SK-N-SH treated with all-trans-retinoic acid at 6 μM for 48 hours (cell line): ENCODE data around the gene BTG2.
"Not testable (repeated sequence)": the region's sequence is repeated elsewhere in the genome, so short reads cannot be mapped to it uniquely, and the experiment has no call there.

Experiments
- ARNTL ChIP-seq: fragments of 450-650 bp; formaldehyde crosslinking; IDR thresholded peaks from 2 replicates; pipeline ENCODE4 v1.5.0; 2020; ENCODE audit warnings: low read depth, mild to moderate bottlenecking, moderate library complexity, borderline replicate concordance
- GLIS3 ChIP-seq: fragments of 250-450 bp; sonication (Bioruptor Pico); IDR thresholded peaks from 2 replicates; pipeline ENCODE4 v1.5.0; 2020; ENCODE audit warnings: mild to moderate bottlenecking, moderate library complexity
- ISL1 ChIP-seq: fragments of 250-450 bp; sonication (Bioruptor Pico); IDR thresholded peaks from 2 replicates; pipeline ENCODE4 v2.1.2; 2022; ENCODE audit warnings: mild to moderate bottlenecking, moderate library complexity
- PPARA ChIP-seq: fragments of 250-450 bp; sonication (Bioruptor Pico); IDR thresholded peaks from 2 replicates; pipeline ENCODE4 v1.5.0; 2020; ENCODE audit warnings: mild to moderate bottlenecking, borderline replicate concordance
- RARB ChIP-seq: fragments of 250-450 bp; sonication (Bioruptor Pico); IDR thresholded peaks from 2 replicates; pipeline ENCODE4 v1.8.0; 2021; ENCODE audit warnings: mild to moderate bottlenecking, moderate library complexity
- SNAI2 ChIP-seq: fragments of 250-450 bp; sonication (Bioruptor Pico); IDR thresholded peaks from 2 replicates; pipeline ENCODE4 v1.5.0; 2020; ENCODE audit warnings: mild to moderate bottlenecking, moderate library complexity
- TCF4 ChIP-seq: fragments of 250-450 bp; sonication (Bioruptor Pico); IDR thresholded peaks from 2 replicates; pipeline ENCODE4 v1.8.0; 2021; ENCODE audit warnings: mild to moderate bottlenecking, moderate library complexity, borderline replicate concordance
- TOX ChIP-seq: fragments of 250-450 bp; sonication (Bioruptor Pico); IDR thresholded peaks from 2 replicates; pipeline ENCODE4 v1.8.0; 2021; ENCODE audit warnings: mild to moderate bottlenecking, moderate library complexity, borderline replicate concordance
- ZNF565 ChIP-seq: fragments of 450-650 bp; formaldehyde crosslinking; conservative IDR thresholded peaks from 2 replicates; pipeline ENCODE4 v1.5.0; 2020; ENCODE audit warnings: low read depth, mild to moderate bottlenecking, moderate library complexity
- ZNF8 ChIP-seq: fragments of 450-650 bp; formaldehyde crosslinking; IDR thresholded peaks from 2 replicates; pipeline ENCODE4 v1.5.0; 2020; ENCODE audit warnings: mild to moderate bottlenecking, moderate library complexity
- TF ChIP-seq, protein P1 (sequence below): fragments of 250-450 bp; sonication (Bioruptor Pico); IDR thresholded peaks from 2 replicates; pipeline ENCODE4 v1.5.1; 2020; ENCODE audit warnings: low read depth, mild to moderate bottlenecking, moderate library complexity
- TF ChIP-seq, protein P2 (sequence below): fragments of 250-450 bp; sonication (Bioruptor Pico); IDR thresholded peaks from 2 replicates; pipeline ENCODE4 v1.8.0; 2020; ENCODE audit warnings: mild to moderate bottlenecking, moderate library complexity, borderline replicate concordance

DNA sequence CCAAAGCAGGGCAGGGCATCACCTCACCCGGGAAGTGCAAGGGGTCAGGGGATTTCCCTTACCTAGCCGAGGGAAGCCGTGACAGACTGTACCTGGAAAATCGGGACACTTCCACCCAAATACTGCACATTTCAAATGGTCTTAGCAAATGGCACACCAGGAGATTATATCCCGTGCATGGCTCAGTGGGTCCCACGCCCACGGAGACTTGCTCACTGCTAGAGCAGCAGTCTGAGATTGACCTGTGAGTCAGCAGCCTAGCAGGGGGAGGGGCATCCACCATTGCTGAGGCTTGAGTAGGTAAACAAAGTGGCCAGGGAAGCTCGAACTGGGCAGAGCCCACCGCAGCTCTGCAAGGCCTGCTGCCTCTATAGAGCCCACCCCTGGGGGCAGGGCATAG is 48.7 kb upstream of the BTG2 start:
- TF ChIP-seq, protein P1, sequence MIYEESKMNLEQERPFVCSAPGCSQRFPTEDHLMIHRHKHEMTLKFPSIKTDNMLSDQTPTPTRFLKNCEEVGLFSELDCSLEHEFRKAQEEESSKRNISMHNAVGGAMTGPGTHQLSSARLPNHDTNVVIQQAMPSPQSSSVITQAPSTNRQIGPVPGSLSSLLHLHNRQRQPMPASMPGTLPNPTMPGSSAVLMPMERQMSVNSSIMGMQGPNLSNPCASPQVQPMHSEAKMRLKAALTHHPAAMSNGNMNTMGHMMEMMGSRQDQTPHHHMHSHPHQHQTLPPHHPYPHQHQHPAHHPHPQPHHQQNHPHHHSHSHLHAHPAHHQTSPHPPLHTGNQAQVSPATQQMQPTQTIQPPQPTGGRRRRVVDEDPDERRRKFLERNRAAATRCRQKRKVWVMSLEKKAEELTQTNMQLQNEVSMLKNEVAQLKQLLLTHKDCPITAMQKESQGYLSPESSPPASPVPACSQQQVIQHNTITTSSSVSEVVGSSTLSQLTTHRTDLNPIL: not testable (repeated sequence)
- TF ChIP-seq ZNF8 (CRISPR knock-in tag); SNAI2 (CRISPR knock-in tag); GLIS3 (CRISPR knock-in tag); ARNTL (CRISPR knock-in tag); RARB (CRISPR knock-in tag); ZNF565 (CRISPR knock-in tag); TOX (CRISPR knock-in tag); PPARA (CRISPR knock-in tag); TCF4 (CRISPR knock-in tag); ISL1: not testable (repeated sequence)
- TF ChIP-seq, protein P2, sequence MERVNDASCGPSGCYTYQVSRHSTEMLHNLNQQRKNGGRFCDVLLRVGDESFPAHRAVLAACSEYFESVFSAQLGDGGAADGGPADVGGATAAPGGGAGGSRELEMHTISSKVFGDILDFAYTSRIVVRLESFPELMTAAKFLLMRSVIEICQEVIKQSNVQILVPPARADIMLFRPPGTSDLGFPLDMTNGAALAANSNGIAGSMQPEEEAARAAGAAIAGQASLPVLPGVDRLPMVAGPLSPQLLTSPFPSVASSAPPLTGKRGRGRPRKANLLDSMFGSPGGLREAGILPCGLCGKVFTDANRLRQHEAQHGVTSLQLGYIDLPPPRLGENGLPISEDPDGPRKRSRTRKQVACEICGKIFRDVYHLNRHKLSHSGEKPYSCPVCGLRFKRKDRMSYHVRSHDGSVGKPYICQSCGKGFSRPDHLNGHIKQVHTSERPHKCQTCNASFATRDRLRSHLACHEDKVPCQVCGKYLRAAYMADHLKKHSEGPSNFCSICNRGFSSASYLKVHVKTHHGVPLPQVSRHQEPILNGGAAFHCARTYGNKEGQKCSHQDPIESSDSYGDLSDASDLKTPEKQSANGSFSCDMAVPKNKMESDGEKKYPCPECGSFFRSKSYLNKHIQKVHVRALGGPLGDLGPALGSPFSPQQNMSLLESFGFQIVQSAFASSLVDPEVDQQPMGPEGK: not testable (repeated sequence)
